A549 (cell line): ENCODE data around the gene FERMT1. TPM values are rescaled to one million over a fixed set of nuclear protein-coding genes. Genes with fewer than 3 reads are reported as not detected.

Source experiments
- ATAC-seq, 2 experiments: fragments of 200-7000 bp in 1 of 2; fragments of >200 bp in 1 of 2; cut with Nextera tagmentation in 1 of 2; cut with Tn5 transposase in 1 of 2; 3 replicates each; pipeline versions ENCODE4 v1.8.0 to v1.9.1; 2018 to 2020; ENCODE audit warnings: mild to moderate bottlenecking in 1 of 2, moderate library complexity in 1 of 2
- CTCF ChIA-PET: fragments of 300-600 bp; sonication (Branson Sonifier 250); formaldehyde crosslinking; extraction: SDS; loops from one replicate; lab custom pipeline; 2021; ENCODE audit warnings: antibody characterized with exemption, inconsistent platforms; lab: Yijun Ruan, JAX
- POLR2A ChIA-PET: fragments of 350-600 bp; formaldehyde crosslinking; extraction: SDS; loops from one replicate; lab custom pipeline; 2021; ENCODE audit warnings: antibody characterized with exemption, inconsistent platforms; lab: Yijun Ruan, JAX
- DNase-seq, 2 experiments: peaks; one replicate each; pipeline versions ENCODE4 v3.0.0 to v3.0.0-alpha.2; 2011 to 2016; ENCODE audit warnings: low read depth in 1 of 2, low spot score in 1 of 2
- FAIRE-seq: peaks from 2 replicates; lab custom pipeline; 2011; peaks lifted over from hg19 to GRCh38; lab: Jason Lieb, UNC
- H3K27ac ChIP-seq, 2 experiments: fragments of >200 bp; sonication (Bioruptor Twin); formaldehyde crosslinking; 3 replicates each; pipeline ENCODE4 v1.5.1; 2016 to 2017
- H3K4me1 ChIP-seq: fragments of >200 bp; sonication (Bioruptor Twin); formaldehyde crosslinking; 3 replicates; pipeline ENCODE4 v1.6.1; 2016
- H3K4me2 ChIP-seq: fragments of >200 bp; sonication (Bioruptor Twin); formaldehyde crosslinking; 3 replicates; pipeline ENCODE4 v1.6.1; 2016
- H3K4me3 ChIP-seq: fragments of >200 bp; sonication (Bioruptor Twin); formaldehyde crosslinking; 3 replicates; pipeline ENCODE4 v1.5.1; 2016
- H3K9me3 ChIP-seq: fragments of >200 bp; sonication (Bioruptor Twin); formaldehyde crosslinking; 3 replicates; pipeline ENCODE4 v1.6.1; 2016
- CBX8 ChIP-seq: fragments of 200-600 bp; sonication (generic); IDR thresholded peaks from 2 replicates; pipeline ENCODE4 v1.6.1; 2016
- CEBPB ChIP-seq, 2 experiments: fragments of >200 bp in 1 of 2; sonication (Bioruptor Twin) in 1 of 2; formaldehyde crosslinking in 1 of 2; IDR thresholded peaks; 2 replicates each; pipeline ENCODE4 v1.6.1; 2012 to 2016
- CHD2 ChIP-seq: fragments of 150-350 bp; IDR thresholded peaks from 2 replicates; pipeline ENCODE4 v1.6.1; 2014; ENCODE audit warnings: low read length; ENCODE audit not compliant: partially characterized antibody
- EHMT2 ChIP-seq: fragments of 200-600 bp; sonication (generic); IDR thresholded peaks from 2 replicates; pipeline ENCODE4 v1.6.1; 2016; ENCODE audit warnings: antibody characterized with exemption, low read depth, mild to moderate bottlenecking, moderate library complexity
- FOXS1 ChIP-seq: fragments of 250-450 bp; sonication (Bioruptor Pico); IDR thresholded peaks from 2 replicates; pipeline ENCODE4 v1.5.0; 2020; ENCODE audit warnings: mild to moderate bottlenecking, moderate library complexity
- GATA3 ChIP-seq: IDR thresholded peaks from 2 replicates; pipeline ENCODE4 v1.6.1; 2012; ENCODE audit warnings: borderline replicate concordance
- KDM5A ChIP-seq: fragments of 200-600 bp; sonication (generic); IDR thresholded peaks from 2 replicates; pipeline ENCODE4 v1.6.1; 2016; ENCODE audit warnings: antibody characterized with exemption, mild to moderate bottlenecking
- MAFK ChIP-seq: fragments of 450-650 bp; IDR thresholded peaks from 2 replicates; pipeline ENCODE4 v1.6.1; 2014; ENCODE audit not compliant: partially characterized antibody
- MYC ChIP-seq: IDR thresholded peaks from 2 replicates; pipeline ENCODE4 v1.6.1; 2012; ENCODE audit warnings: mild to moderate bottlenecking, inconsistent platforms, low read length, improper control_type of control experiment, borderline replicate concordance
- PHF8 ChIP-seq: fragments of 200-600 bp; sonication (generic); IDR thresholded peaks from 2 replicates; pipeline ENCODE4 v1.6.1; 2016; ENCODE audit warnings: low read depth, mild to moderate bottlenecking, antibody characterized with exemption, moderate library complexity, borderline replicate concordance
- POLR2A ChIP-seq: IDR thresholded peaks from 2 replicates; pipeline ENCODE4 v1.6.1; 2012; ENCODE audit warnings: mild to moderate bottlenecking, low read length
- POLR2AphosphoS2 ChIP-seq: conservative IDR thresholded peaks from 2 replicates; pipeline ENCODE4 v1.6.1; 2012; ENCODE audit warnings: low read length, improper control_type of control experiment, inconsistent platforms
- RAD21 ChIP-seq, 2 experiments: fragments of >200 bp in 1 of 2; sonication (Bioruptor Twin) in 1 of 2; formaldehyde crosslinking in 1 of 2; IDR thresholded peaks in 1 of 2; conservative IDR thresholded peaks in 1 of 2; 2 replicates in 1 of 2; 3 replicates in 1 of 2; pipeline ENCODE4 v1.6.1; 2012 to 2018; ENCODE audit warnings: inconsistent platforms in 1 of 2
- RCOR1 ChIP-seq: fragments of 150-350 bp; IDR thresholded peaks from 2 replicates; pipeline ENCODE4 v1.6.1; 2014; ENCODE audit warnings: antibody characterized with exemption, low read length, low read depth
- SMC3 ChIP-seq: fragments of >200 bp; sonication (Bioruptor Twin); formaldehyde crosslinking; IDR thresholded peaks from 3 replicates; pipeline ENCODE4 v1.6.1; 2018; ENCODE audit warnings: inconsistent platforms
- TFCP2L1 ChIP-seq: fragments of 250-450 bp; sonication (Bioruptor Pico); IDR thresholded peaks from 2 replicates; pipeline ENCODE4 v1.5.0; 2021; ENCODE audit warnings: mild to moderate bottlenecking
- ZNF302 ChIP-seq: fragments of 250-450 bp; sonication (Bioruptor Pico); IDR thresholded peaks from 2 replicates; pipeline ENCODE4 v1.9.0; 2021; ENCODE audit warnings: inconsistent platforms, mild to moderate bottlenecking, moderate library complexity
- WGBS: methylation state at CpG from one replicate; pipeline ENCODE4 v1.1.6; 2017; ENCODE audit errors: missing lambda C conversion rate; 5-methylcytosine and 5-hydroxymethylcytosine counted together
- polyA plus RNA-seq, 4 experiments: library from polyadenylated mRNA; depleted of rRNA in 3 of 4; stranded (reverse); fragments of >200 nt; fragmentation: RNase III in 1 of 4; extraction: RNeasy Plus Mini Kit Qiagen cat#74134 plus additional on column Dnase treatment in 1 of 4; gene quantifications; 2 replicates in 3 of 4; 3 replicates in 1 of 4; pipeline ENCODE4 v1.2.3, GENCODE V29; 2011 to 2017
- TF ChIP-seq, protein P1 (sequence below): IDR thresholded peaks from 2 replicates; pipeline ENCODE4 v1.6.1; 2012
- TF ChIP-seq, protein P2 (sequence below): IDR thresholded peaks from 2 replicates; pipeline ENCODE4 v1.6.1; 2012
- TF ChIP-seq, protein P3 (sequence below): fragments of 450-650 bp; IDR thresholded peaks from 2 replicates; pipeline ENCODE4 v1.6.1; 2014; ENCODE audit warnings: antibody characterized with exemption
- TF ChIP-seq, protein P4 (sequence below): fragments of >200 bp; sonication (Bioruptor Twin); formaldehyde crosslinking; IDR thresholded peaks from 3 replicates; pipeline ENCODE4 v1.5.1; 2016

The FERMT1 gene
- polyA plus RNA-seq, 2 of the 4 experiments (the other 2 are of a cell fraction), result 12.7 to 19.1 TPM

DNA sequence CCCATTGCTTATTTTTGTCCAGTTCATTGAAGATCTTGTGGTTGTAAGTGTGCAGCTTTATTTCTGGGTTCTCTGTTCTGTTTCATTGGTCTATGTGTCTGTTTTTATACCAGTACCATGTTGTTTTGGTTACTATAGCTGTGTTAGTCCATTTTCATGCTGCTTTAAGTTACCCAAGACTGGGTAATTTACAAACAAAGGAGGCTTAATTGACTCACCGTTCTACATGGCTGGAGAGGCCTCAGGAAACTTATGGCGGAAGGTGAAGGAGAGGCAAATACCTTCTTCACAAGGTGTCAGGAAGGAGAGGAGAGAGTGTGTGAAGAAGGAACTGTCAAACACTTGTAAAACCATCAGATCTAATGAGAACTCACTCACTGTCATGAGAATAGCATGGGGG is 29.9 kb upstream of the FERMT1 start:
- CTCF ChIA-PET, result no interaction called here
- DNase-seq, result no peak

DNA sequence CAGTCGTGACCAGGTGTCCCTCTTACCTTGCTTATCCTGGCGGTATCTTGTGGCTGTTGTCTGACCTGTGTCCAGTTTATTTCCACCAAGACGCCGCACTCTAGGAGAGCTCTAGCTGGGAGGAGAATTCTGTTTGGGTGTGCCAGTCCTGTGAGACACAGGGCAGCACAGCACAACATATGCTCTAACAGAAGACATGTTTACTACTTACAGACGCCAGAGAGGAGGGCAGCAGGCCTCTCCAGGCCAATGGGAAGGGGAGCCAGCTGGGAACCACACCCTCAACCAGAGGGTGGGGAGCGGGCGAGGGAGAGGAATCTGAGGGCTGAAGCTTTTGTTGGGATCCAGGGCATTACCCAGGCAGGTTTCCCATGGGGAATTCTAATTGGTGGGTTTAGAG is 25.2 kb upstream of the FERMT1 start:
- 42% methylated on average over 7 of the region's 7 CpGs for WGBS

More for the DNA sequence above, 29.9 kb upstream of the FERMT1 start:
- FAIRE-seq (no peak), ATAC-seq (no peak)
- Histone ChIP-seq H3K4me1 (no peaks in the 10 kb centered on the region), H3K27ac (no peak overlapping the region), H3K9me3 (peaks cover 13% of the 10 kb centered on the region; the same call in 2 of the 3 replicates), H3K4me2 (no peak overlapping the region), H3K4me3 (no peak overlapping the region)
- no peak for TF ChIP-seq FOXS1
- TF ChIP-seq, protein P1, sequence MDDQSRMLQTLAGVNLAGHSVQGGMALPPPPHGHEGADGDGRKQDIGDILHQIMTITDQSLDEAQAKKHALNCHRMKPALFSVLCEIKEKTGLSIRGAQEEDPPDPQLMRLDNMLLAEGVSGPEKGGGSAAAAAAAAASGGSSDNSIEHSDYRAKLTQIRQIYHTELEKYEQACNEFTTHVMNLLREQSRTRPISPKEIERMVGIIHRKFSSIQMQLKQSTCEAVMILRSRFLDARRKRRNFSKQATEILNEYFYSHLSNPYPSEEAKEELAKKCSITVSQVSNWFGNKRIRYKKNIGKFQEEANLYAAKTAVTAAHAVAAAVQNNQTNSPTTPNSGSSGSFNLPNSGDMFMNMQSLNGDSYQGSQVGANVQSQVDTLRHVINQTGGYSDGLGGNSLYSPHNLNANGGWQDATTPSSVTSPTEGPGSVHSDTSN, result no peak
- TF ChIP-seq MYC, result no peak
- no peak for TF ChIP-seq ZNF302 (CRISPR knock-in tag)
- TF ChIP-seq CBX8, result no peak
- TF ChIP-seq SMC3, result no peak
- TF ChIP-seq, protein P2, sequence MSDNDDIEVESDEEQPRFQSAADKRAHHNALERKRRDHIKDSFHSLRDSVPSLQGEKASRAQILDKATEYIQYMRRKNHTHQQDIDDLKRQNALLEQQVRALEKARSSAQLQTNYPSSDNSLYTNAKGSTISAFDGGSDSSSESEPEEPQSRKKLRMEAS, result no peak
- TF ChIP-seq, protein P3, sequence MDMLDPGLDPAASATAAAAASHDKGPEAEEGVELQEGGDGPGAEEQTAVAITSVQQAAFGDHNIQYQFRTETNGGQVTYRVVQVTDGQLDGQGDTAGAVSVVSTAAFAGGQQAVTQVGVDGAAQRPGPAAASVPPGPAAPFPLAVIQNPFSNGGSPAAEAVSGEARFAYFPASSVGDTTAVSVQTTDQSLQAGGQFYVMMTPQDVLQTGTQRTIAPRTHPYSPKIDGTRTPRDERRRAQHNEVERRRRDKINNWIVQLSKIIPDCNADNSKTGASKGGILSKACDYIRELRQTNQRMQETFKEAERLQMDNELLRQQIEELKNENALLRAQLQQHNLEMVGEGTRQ, result no peak
- 24% methylated on average over 2 of the region's 2 CpGs for WGBS
- POLR2A ChIA-PET, result no interaction called here

DNA sequence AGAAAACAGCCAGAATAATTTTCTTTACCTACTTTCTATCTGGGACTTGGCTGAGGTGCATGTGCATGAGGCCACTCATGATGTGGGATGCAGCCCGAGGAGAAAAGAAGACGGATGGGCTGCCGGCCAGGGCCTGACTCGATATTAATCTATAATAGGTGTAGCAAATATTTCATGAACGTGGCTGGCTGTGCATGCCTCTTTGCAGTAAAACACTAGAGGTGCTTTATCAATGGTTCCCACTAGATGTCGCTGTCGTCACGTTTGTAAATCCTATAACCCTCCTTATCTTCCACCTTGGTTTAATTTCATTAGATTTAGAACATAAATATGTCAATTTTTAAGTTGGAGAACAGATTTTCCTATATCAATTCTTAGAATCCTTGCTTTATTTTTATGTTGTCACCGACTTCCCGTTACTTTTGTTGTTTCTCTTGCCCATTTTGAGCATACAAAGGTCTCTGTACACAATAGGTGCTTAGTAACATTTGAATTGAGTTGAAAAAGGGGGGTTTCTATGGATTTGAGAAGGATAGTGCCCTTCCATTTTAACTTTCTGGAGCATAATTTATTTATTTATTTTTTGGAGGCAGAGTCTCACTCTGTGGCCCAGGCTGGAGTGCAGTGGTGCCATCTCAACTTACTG is 19.6 kb upstream of the FERMT1 start:
- TF ChIP-seq PHF8, result no peak
- TF ChIP-seq RAD21 (conservative IDR thresholded peaks at IDR 0.05 in 1 of 2, IDR thresholded peaks at IDR 0.05 in 1 of 2), result peak; percentile 79 to 85
- no peak for TF ChIP-seq EHMT2
- TF ChIP-seq, protein P4, sequence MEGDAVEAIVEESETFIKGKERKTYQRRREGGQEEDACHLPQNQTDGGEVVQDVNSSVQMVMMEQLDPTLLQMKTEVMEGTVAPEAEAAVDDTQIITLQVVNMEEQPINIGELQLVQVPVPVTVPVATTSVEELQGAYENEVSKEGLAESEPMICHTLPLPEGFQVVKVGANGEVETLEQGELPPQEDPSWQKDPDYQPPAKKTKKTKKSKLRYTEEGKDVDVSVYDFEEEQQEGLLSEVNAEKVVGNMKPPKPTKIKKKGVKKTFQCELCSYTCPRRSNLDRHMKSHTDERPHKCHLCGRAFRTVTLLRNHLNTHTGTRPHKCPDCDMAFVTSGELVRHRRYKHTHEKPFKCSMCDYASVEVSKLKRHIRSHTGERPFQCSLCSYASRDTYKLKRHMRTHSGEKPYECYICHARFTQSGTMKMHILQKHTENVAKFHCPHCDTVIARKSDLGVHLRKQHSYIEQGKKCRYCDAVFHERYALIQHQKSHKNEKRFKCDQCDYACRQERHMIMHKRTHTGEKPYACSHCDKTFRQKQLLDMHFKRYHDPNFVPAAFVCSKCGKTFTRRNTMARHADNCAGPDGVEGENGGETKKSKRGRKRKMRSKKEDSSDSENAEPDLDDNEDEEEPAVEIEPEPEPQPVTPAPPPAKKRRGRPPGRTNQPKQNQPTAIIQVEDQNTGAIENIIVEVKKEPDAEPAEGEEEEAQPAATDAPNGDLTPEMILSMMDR, result peak; percentile 93
- peak; percentile 63 for TF ChIP-seq SMC3
- H3K4me2 ChIP-seq, result no peak overlapping the region
- POLR2A ChIA-PET, result no interaction called here
- no peak overlapping the region for H3K27ac ChIP-seq
- no peaks in the 10 kb centered on the region for H3K4me1 ChIP-seq
- DNase-seq, result peak; percentile 65 to 75
- H3K9me3 ChIP-seq, result no peaks in the 10 kb centered on the region; the same call in 2 of the 3 replicates
- H3K4me3 ChIP-seq, result no peak overlapping the region
- ATAC-seq, result peak; percentile 89 to 91
- under 1% methylated on average over 10 of the region's 10 CpGs for WGBS
- CTCF ChIA-PET, result interaction anchor here (0.7 to 1.5 kb wide), 5 partner anchors 15 to 84 kb away, joined by 3 to 4 read pairs (median 3); no protein-coding TSS in a partner anchor
- FAIRE-seq, result peak; percentile 46

More for the DNA sequence above, 25.2 kb upstream of the FERMT1 start:
- ChIA-PET CTCF (interaction anchor here (0.7 kb wide), 1 partner anchor 10 kb away, joined by 5 read pairs; no protein-coding TSS in a partner anchor), POLR2A (no interaction called here)
- 0 out of 6 replicates have a peak, but pooled peaks of 1 of the 2 experiments have one; percentile 39 for ATAC-seq
- DNase-seq, result no peak
- Histone ChIP-seq H3K4me3 (no peak overlapping the region), H3K9me3 (peaks cover 3% of the 10 kb centered on the region; the same call in 1 of the 3 replicates), H3K4me1 (no peaks in the 10 kb centered on the region), H3K4me2 (no peak overlapping the region), H3K27ac (no peak overlapping the region)
- FAIRE-seq, result no peak
- TF ChIP-seq RCOR1 (no peak), CHD2 (no peak), GATA3 (no peak), KDM5A (no peak), POLR2A (no peak), CEBPB (IDR thresholded peaks at IDR 0.05) (no peak), MAFK (no peak), TFCP2L1 (no peak), POLR2AphosphoS2 (no peak)
- TF ChIP-seq, protein P1, result no peak
